ENCODE measurements around the gene SCAP.
"Not testable (repeated sequence)": the region's sequence is repeated elsewhere in the genome, so short reads cannot be mapped to it uniquely, and the experiment has no call there.

The SCAP gene

GRCh38 chr3:47392933-47393332, 82.8 kb downstream of the SCAP start:
- no peak for DNase-seq

- DNase-seq: no peak
These were observed 89.9 kb downstream of the SCAP start for GRCh38 chr3:47385796-47386195.

GRCh38 chr3:47385007-47385406, 90.7 kb downstream of the SCAP start:
- DNase-seq: peak; percentile 27

- no peak for DNase-seq
These were observed 91.3 kb downstream of the SCAP start for GRCh38 chr3:47384425-47384824.

GRCh38 chr3:47381317-47382157, 94.2 kb downstream of the SCAP start:
- peak; percentile 74 for DNase-seq

- peak; percentile 99 for DNase-seq
These were observed 95.0 kb downstream of the SCAP start, which contains the start of gene PTPN23 for GRCh38 chr3:47380601-47381316. Gene PTPN23 (plus strand): TSS chr3:47381021. CDS start chr3:47381097, 76 bp downstream.

GRCh38 chr3:47380026-47380600, 95.6 kb downstream of the SCAP start:
- DNase-seq: no peak

- DNase-seq: no peak
These were observed 96.3 kb downstream of the SCAP start for GRCh38 chr3:47379411-47379899.

GRCh38 chr3:47378869-47379268, 96.9 kb downstream of the SCAP start:
- no peak for DNase-seq

- DNase-seq: no peak
These were observed 98.6 kb downstream of the SCAP start for GRCh38 chr3:47377186-47377585.

GRCh38 chr3:47376393-47376792, 99.3 kb downstream of the SCAP start:
- no peak for DNase-seq

- no peak for DNase-seq
These were observed 101.2 kb downstream of the SCAP start for GRCh38 chr3:47374587-47374986.

GRCh38 chr3:47370887-47371697, 104.6 kb downstream of the SCAP start:
- no peak for DNase-seq

GRCh38 chr3:47370020-47370419, 105.7 kb downstream of the SCAP start:
- not testable (repeated sequence) for DNase-seq

- DNase-seq: no peak
These were observed 108.1 kb downstream of the SCAP start for GRCh38 chr3:47367631-47368030.

- DNase-seq: no peak
These were observed 108.9 kb downstream of the SCAP start for GRCh38 chr3:47366833-47367232.

GRCh38 chr3:47365213-47366153, 110.3 kb downstream of the SCAP start:
- no peak for DNase-seq

All from kidney glomerular epithelial cell (primary cell).